Psoas muscle (tissue), 8 donors: ENCODE results near the gene LINGO3. TPM values are rescaled to one million over a fixed set of nuclear protein-coding genes. Genes with fewer than 3 reads are reported as not detected.

ENCODE experiments used
- ATAC-seq, 4 donors: fragments of 200-7000 bp; cut with Tn5 transposase; one replicate each; pipeline ENCODE4 v1.9.1; 2020; ENCODE audit warnings: moderate library complexity in 3 of 4, mild to moderate bottlenecking in 2 of 4
- DNase-seq, 2 donors: peaks; one replicate each; pipeline ENCODE4 v3.0.0-alpha.2; 2020
- H3K27ac ChIP-seq: fragments of 200-600 bp; one replicate; pipeline ENCODE4 v1.8.0; 2022
- H3K27me3 ChIP-seq, 3 donors: fragments of 200-600 bp in 1 of 3; one replicate each; pipeline versions ENCODE4 v1.6.1 to v1.8.0; 2013 to 2022; ENCODE audit warnings: low read length in 2 of 3, mild to moderate bottlenecking in 2 of 3, moderate library complexity in 1 of 3; ENCODE audit not compliant: insufficient read depth in 3 of 3
- H3K36me3 ChIP-seq, 2 donors: fragments of 200-600 bp in 1 of 2; one replicate each; pipeline versions ENCODE4 v1.6.1 to v1.8.0; 2013 to 2022; ENCODE audit warnings: low read depth in 1 of 2, mild to moderate bottlenecking in 1 of 2, moderate library complexity in 1 of 2; ENCODE audit not compliant: insufficient read depth in 1 of 2
- H3K4me1 ChIP-seq: fragments of 200-600 bp; one replicate; pipeline ENCODE4 v1.8.0; 2022
- H3K4me3 ChIP-seq: fragments of 200-600 bp; one replicate; pipeline ENCODE4 v1.8.0; 2022; ENCODE audit warnings: mild to moderate bottlenecking
- H3K9me3 ChIP-seq: fragments of 200-600 bp; one replicate; pipeline ENCODE4 v1.8.0; 2022
- WGBS, 3 donors: extraction: QIAGEN DNeasy Blood & Tissue Kit; methylation state at CpG; one replicate each; pipeline versions ENCODE4 v1.1.6 to v1.1.7; 2013; 5-methylcytosine and 5-hydroxymethylcytosine counted together
- intact Hi-C, 2 donors: fragments of 100-400 bp; cut with DNase I; formaldehyde crosslinking; loops; one replicate each; pipeline versions ENCODE4 v1.11.0 to v1.14.2; 2022
- polyA plus RNA-seq, 3 donors: library from polyadenylated mRNA; stranded (reverse); fragments of 200-250 nt; gene quantifications; one replicate each; pipeline ENCODE4 v1.2.3, GENCODE V29; 2013
- total RNA-seq, 4 donors: library from RNA; stranded (reverse); fragmentation: NEBNext Ultra II Directional in 2 of 4; extraction: Animal tissue kit (Norgen Biotek cat#: 25700) in 2 of 4; gene quantifications; one replicate each; pipeline versions ENCODE4 v1.2.1 to v1.2.4, GENCODE V29; 2021 to 2023
- TF ChIP-seq, protein P1 (sequence below): fragments of 200-600 bp; IDR thresholded peaks from one replicate; pipeline ENCODE4 v1.8.0; 2022; ENCODE audit warnings: antibody characterized with exemption
- donor health status: healthy with polysubstance abuse.
- donor health status: DM: no; HTN: no; CAD: no; lungs with moderate emphysema.
- donor health status: Bipolar disorder and iron deficiency.
- donor health status: healthy.
- donor health status: DM: yes; HTN: yes; CAD: no.
- donor health status: DM: no; HTN: no; CAD: no.
- donor health status: DM: no; HTN: no; CAD: no.
- donor health status: DM: yes; HTN: yes; CAD: no.

The LINGO3 gene
- total and polyA plus RNA-seq, 7 donors, result 0.04 TPM; not detected in 6

DNA sequence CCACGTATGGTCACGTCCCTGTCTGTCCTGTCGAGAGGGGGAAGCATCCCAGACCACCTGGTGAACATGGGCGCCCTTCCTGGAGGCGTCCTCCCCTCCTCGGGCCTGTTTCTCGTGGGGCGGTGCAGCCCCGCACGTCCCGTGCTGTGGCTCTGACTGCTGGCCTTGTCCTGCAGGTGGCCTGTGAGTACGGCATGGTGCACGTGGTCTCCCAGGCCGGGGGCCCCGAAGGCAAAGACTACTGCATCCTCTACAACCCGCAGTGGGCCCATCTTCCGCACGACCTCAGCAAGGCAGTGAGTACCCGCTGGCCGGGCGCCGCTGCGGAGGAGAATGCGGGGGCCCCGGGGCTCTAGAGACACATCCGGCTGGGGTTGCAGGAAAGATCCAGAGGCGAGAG lies 26.5 kb upstream of the LINGO3 start:
- Histone ChIP-seq H3K9me3 (no peaks in the 10 kb centered on the region), H3K36me3 (peaks cover 0 to 13% of the 10 kb centered on the region in 2 donors), H3K27me3 (no peaks in the 10 kb centered on the region), H3K4me1 (peaks cover 41% of the 10 kb centered on the region), H3K27ac (no peak overlapping the region), H3K4me3 (no peak overlapping the region)
- DNase-seq (no peak), ATAC-seq (no peak)
- TF ChIP-seq, protein P1, sequence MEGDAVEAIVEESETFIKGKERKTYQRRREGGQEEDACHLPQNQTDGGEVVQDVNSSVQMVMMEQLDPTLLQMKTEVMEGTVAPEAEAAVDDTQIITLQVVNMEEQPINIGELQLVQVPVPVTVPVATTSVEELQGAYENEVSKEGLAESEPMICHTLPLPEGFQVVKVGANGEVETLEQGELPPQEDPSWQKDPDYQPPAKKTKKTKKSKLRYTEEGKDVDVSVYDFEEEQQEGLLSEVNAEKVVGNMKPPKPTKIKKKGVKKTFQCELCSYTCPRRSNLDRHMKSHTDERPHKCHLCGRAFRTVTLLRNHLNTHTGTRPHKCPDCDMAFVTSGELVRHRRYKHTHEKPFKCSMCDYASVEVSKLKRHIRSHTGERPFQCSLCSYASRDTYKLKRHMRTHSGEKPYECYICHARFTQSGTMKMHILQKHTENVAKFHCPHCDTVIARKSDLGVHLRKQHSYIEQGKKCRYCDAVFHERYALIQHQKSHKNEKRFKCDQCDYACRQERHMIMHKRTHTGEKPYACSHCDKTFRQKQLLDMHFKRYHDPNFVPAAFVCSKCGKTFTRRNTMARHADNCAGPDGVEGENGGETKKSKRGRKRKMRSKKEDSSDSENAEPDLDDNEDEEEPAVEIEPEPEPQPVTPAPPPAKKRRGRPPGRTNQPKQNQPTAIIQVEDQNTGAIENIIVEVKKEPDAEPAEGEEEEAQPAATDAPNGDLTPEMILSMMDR, result no peak
- intact Hi-C loops, result loop anchor here in 1 of 2 donors (5.0 kb wide), 1 partner anchor 53 kb away; no protein-coding TSS in a partner anchor
- 95 to 97% (median 96%) methylated on average over 27 of the region's 27 CpGs for WGBS, 3 donors

DNA sequence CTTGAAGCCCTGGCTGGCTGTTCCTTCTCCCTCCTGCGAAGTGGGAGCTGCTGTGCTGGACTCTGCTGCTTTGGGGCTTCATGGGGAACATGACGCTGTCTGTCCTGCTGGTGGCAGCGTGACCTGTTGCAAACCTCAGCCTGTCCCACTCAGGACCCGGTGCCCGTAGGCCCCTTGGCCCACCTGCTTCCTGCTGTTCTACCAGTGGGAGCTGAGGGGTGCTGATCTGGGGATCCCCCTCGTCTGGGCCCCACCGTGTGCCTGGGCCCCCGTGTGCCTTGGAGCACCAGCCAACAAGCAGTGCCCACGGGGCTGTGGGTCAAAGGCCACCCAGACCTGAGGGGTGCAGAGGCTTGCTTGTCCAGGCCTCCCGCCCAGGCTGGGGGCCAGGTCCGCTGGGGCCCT lies 25.9 kb upstream of the LINGO3 start:
- DNase-seq (no peak), ATAC-seq (no peak)
- H3K27ac ChIP-seq, result peak overlapping the region; percentile 76
- TF ChIP-seq, protein P1, result no peak
- 60 to 73% (median 71%) methylated on average over 10 to 11 of the region's 11 CpGs for WGBS, 3 donors
- intact Hi-C loops, result loop anchor here in 1 of 2 donors (5.0 kb wide), 1 partner anchor 53 kb away; no protein-coding TSS in a partner anchor
- H3K4me3 ChIP-seq, result no peak overlapping the region
- no peaks in the 10 kb centered on the region for H3K27me3 ChIP-seq
- H3K4me1 ChIP-seq, result peaks cover 42% of the 10 kb centered on the region
- H3K36me3 ChIP-seq, result peaks cover 0 to 8% of the 10 kb centered on the region in 2 donors
- no peaks in the 10 kb centered on the region for H3K9me3 ChIP-seq

DNA sequence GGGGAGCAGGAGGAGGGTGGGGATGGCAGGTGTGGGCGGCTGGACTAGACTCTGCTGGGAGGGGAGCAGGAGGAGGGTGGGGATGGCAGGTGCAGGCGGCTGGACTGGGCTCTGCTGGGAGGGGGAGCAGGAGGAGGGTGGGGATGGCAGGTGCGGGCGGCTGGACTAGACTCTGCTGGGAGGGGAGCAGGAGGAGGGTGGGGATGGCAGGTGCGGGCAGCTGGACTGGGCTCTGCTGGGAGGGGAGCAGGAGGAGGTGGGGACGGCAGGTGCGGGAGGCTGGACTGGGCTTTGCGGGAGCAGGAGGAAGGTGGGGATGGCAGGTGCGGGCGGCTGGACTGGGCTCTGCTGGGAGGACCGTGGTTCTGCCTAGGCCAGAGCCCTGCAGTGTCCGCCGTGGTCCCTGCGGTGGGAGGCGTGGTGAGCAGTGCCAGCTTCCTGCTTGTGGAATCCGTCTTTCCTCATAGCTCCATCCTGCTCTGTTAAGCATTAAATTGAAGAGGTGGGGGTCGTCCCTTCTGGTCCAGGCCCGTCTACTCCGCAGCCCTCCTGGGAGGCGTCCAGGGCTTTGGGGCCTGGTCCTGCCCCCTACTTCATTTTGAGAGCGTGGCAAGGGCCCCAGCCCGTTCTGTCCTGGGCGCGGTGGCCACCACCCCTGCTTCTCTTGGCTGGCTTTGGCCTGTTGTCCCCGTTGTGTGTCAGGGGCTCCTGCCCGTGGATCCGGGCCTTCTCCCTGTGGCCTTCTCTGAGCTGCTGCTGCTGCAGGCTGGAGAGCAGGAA lies 25.3 kb upstream of the LINGO3 start:
- intact Hi-C loops, result loop anchor here in 1 of 2 donors (5.0 kb wide), 1 partner anchor 54 kb away; no protein-coding TSS in a partner anchor
- WGBS, 3 donors, result 40 to 60% (median 46%) methylated on average over 23 to 27 of the region's 27 CpGs
- peak in 1 of 4 donors; percentile 15 for ATAC-seq
- TF ChIP-seq, protein P1, result no peak
- peak in 1 of 2 donors; percentile 53 for DNase-seq
- Histone ChIP-seq H3K9me3 (no peaks in the 10 kb centered on the region), H3K4me3 (no peak overlapping the region), H3K36me3 (peaks cover 0 to 7% of the 10 kb centered on the region in 2 donors), H3K4me1 (peaks cover 42% of the 10 kb centered on the region), H3K27me3 (no peaks in the 10 kb centered on the region), H3K27ac (peak overlapping the region; percentile 76)

DNA sequence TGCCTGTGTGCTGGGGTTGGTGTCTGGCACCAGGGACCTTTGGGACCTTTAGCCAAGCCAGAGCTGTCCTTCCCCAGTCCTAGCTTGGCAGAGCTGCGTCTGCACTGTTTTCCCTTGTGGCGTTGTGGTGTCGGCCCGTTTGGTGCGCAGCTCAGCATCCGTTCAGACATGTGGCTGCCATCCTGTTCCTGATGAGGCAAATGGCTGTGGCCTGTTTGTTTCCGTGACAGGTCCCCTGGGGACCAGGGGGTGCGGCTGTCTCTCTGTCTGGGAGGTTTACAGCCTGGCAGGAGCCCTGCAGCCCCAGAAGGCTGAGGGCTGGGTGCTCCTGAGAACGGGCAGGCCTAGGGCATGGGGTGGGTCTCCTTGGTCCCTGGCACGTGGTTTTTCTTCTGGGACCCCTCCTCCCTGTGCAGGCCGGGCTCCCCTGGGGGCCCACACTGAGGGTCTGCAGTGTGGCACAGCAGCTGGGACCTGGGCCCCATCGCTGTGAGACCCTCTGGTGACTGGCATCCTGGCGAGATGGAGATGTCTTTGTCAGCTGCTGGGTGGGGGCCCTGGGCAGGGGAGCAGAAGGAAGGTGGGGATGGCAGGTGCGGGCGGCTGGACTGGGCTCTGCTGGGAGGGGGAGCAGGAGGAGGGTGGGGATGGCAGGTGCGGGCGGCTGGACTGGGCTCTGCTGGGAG lies 24.5 kb upstream of the LINGO3 start:
- Histone ChIP-seq H3K36me3 (peaks cover 0 to 4% of the 10 kb centered on the region in 2 donors), H3K27me3 (no peaks in the 10 kb centered on the region), H3K27ac (peak overlapping the region; percentile 84), H3K4me3 (peak overlapping the region; percentile 93), H3K4me1 (peaks cover 45% of the 10 kb centered on the region), H3K9me3 (no peaks in the 10 kb centered on the region)
- TF ChIP-seq, protein P1, result no peak
- 20 to 44% (median 22%) methylated on average over 14 to 17 of the region's 17 CpGs for WGBS, 3 donors
- DNase-seq, result peak in 1 of 2 donors; percentile 59
- peak in 1 of 4 donors; percentile 13 for ATAC-seq
- intact Hi-C loops, result loop anchor here in 1 of 2 donors (5.0 kb wide), 1 partner anchor 55 kb away; no protein-coding TSS in a partner anchor
